ENCODE data around the gene NTMT1. TPM values are rescaled to one million over a fixed set of nuclear protein-coding genes. Genes with fewer than 3 reads are reported as not detected.
A peak's percentile ranks its signal among the peaks of the same experiment; 100 is the strongest.

Gene NTMT1
- total and polyA plus RNA-seq, 9 of the 15 experiments (the other 6 are each of a cell fraction or from before 2014, with no cell fraction given), result 42.1 to 116 (median 74.7) TPM

- TF ChIP-seq FIP1L1 (IDR thresholded peaks at IDR 0.05; ENCODE audit: low read depth, low read length, poor library complexity, severe bottlenecking) (no peak), ETV1 (tag; conservative IDR thresholded peaks at IDR 0.05; ENCODE audit: low read depth) (peak; percentile 49), CBFA2T3 (IDR thresholded peaks at IDR 0.05) (no peak), SIN3A (IDR thresholded peaks at IDR 0.05; ENCODE audit: borderline replicate concordance in 2 of 2, control insufficient read depth in 1 of 2, low read depth in 2 of 2, low read length in 2 of 2) (no peak), MTA1 (IDR thresholded peaks at IDR 0.05; ENCODE audit: borderline replicate concordance) (no peak), POLR2H (tag; IDR thresholded peaks at IDR 0.05; ENCODE audit: low read depth) (no peak), HCFC1 (IDR thresholded peaks at IDR 0.05; ENCODE audit: low read depth, low read length) (no peak), ZNF780A (CRISPR knock-in tag; IDR thresholded peaks at IDR 0.05) (no peak), PATZ1 (CRISPR knock-in tag; IDR thresholded peaks at IDR 0.05; ENCODE audit: borderline replicate concordance) (no peak), EGR1 (conservative IDR thresholded peaks at IDR 0.05) (peak; percentile 54), PURB (CRISPR knock-in tag; IDR thresholded peaks at IDR 0.05; ENCODE audit: low read depth) (no peak), HNRNPH1 (optimal IDR thresholded peaks at IDR 0.05; ENCODE audit: low read depth, low read length) (no peak), HMG20B (CRISPR knock-in tag; IDR thresholded peaks at IDR 0.05) (no peak), MCM5 (IDR thresholded peaks at IDR 0.05; ENCODE audit: low read depth) (no peak), BCL6 (CRISPR knock-in tag; IDR thresholded peaks at IDR 0.05) (no peak), ZNF398 (CRISPR knock-in tag; IDR thresholded peaks at IDR 0.05) (no peak), NRF1 (conservative IDR thresholded peaks at IDR 0.05 in 1 of 2, IDR thresholded peaks at IDR 0.05 in 1 of 2) (peak in 1 of 2 experiments; percentile 19; a peak in 2 of 4 replicates), ZBTB5 (IDR thresholded peaks at IDR 0.05) (no peak), FOXJ3 (CRISPR knock-in tag; IDR thresholded peaks at IDR 0.05) (no peak), IFI16 (CRISPR knock-in tag; IDR thresholded peaks at IDR 0.05) (no peak), ZNF695 (CRISPR knock-in tag; IDR thresholded peaks at IDR 0.05) (no peak), NFE2L1 (tag; IDR thresholded peaks at IDR 0.05; ENCODE audit: borderline replicate concordance, low read depth) (no peak), CCNT2 (IDR thresholded peaks at IDR 0.05; ENCODE audit: borderline replicate concordance, extremely low read depth, insufficient read length, low read depth, low read length) (peak; percentile 51)
Measured at GRCh38 chr9:129619787-129620668, 5.9 kb upstream of the NTMT1 start (continued).

Measured in K562 (cell line).